GM12891 (cell line): ENCODE results near the gene TCFL5.

Experiments used
- POLR2A ChIP-seq: IDR thresholded peaks from 2 replicates; pipeline ENCODE4 v1.6.1; 2011; ENCODE audit warnings: low read depth, low read length, control low read depth
- POLR2AphosphoS5 ChIP-seq: IDR thresholded peaks from 2 replicates; pipeline ENCODE4 v1.6.1; 2011; ENCODE audit warnings: low read depth, low read length, control low read depth

DNA sequence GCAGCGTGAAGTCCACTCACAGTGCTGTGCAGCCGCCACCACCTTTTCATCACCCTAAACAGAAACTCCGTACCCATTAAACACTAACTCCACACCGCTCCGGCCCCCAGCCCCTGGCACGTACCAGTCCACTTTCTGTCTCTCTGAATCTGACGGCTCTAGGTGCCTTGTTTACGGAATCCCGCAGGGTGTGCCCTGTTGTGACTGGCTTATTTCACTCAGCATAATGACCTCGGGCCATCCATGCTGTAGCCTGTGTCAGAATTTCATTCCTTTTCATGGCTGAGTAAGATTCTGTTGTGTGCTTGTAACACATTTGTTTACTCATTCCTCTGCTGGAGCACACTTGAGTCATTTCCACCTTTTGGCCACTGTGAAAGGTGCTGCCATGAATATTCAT lies 18.0 kb downstream of the TCFL5 start:
- no peak for TF ChIP-seq POLR2AphosphoS5
- TF ChIP-seq POLR2A, result no peak
